Fibroblast of villous mesenchyme (primary cell): ENCODE results near the gene FNDC5. TPM values are rescaled to one million over a fixed set of nuclear protein-coding genes. Genes with fewer than 3 reads are reported as not detected.

Source experiments
- DNase-seq: peaks from one replicate; pipeline ENCODE4 v3.0.0-alpha.2; 2010; ENCODE audit warnings: low read depth
- H3K4me3 ChIP-seq: 2 replicates; pipeline ENCODE4 v1.5.1; 2011; ENCODE audit warnings: low read depth, mild to moderate bottlenecking, low read length
- CTCF ChIP-seq: IDR thresholded peaks from 2 replicates; pipeline ENCODE4 v1.5.1; 2012; ENCODE audit warnings: low read depth, mild to moderate bottlenecking, low read length; ENCODE audit not compliant: insufficient read depth
- total RNA-seq: library from RNA; depleted of rRNA; stranded (reverse); fragments of >200 nt; gene quantifications from 2 replicates; pipeline ENCODE4 v1.2.3, GENCODE V29; 2012

FNDC5 gene
- total RNA-seq, 1 donor, result 0.43 TPM

GRCh38 chr1:32818804-32819541, 51.7 kb downstream of the FNDC5 start:
- H3K4me3 ChIP-seq, result peak overlapping the region; percentile 99
- no peak for TF ChIP-seq CTCF
- DNase-seq, result no peak

- TF ChIP-seq CTCF, result no peak
- peak overlapping the region; percentile 99 for H3K4me3 ChIP-seq
- peak; percentile 52 for DNase-seq
Measured at GRCh38 chr1:32817815-32818786, 52.6 kb downstream of the FNDC5 start.

- TF ChIP-seq CTCF, result peak; percentile 4
- DNase-seq, result peak; percentile 98
Measured at GRCh38 chr1:32817159-32817814, 53.4 kb downstream of the FNDC5 start, which contains the start of the genes S100PBP and YARS1. TSS of gene S100PBP (plus strand) at chr1:32817653. CDS start at chr1:32826100, 8,447 bp downstream. TSS of gene YARS1 (minus strand) at chr1:32817358. CDS start at chr1:32817244, 114 bp downstream.

GRCh38 chr1:32816676-32817158, 54.0 kb downstream of the FNDC5 start:
- no peak for TF ChIP-seq CTCF
- DNase-seq, result peak; percentile 56
- peak overlapping the region; percentile 99 for H3K4me3 ChIP-seq

More at GRCh38 chr1:32817159-32817814, 53.4 kb downstream of the FNDC5 start, which contains the start of the genes S100PBP and YARS1:
- peak within 1 kb of the TSS; percentile 99 for H3K4me3 ChIP-seq

- DNase-seq, result peak; percentile 69
Measured at GRCh38 chr1:32813941-32814739, 56.6 kb downstream of the FNDC5 start.

More at GRCh38 chr1:32813941-32814739, 56.6 kb downstream of the FNDC5 start:
- H3K4me3 ChIP-seq, result peak overlapping the region; percentile 99
- TF ChIP-seq CTCF, result no peak

Other genes starting within 250 kb of the FNDC5 start
- 34.5 and 44.5 TPM in 2 replicates for gene ZBTB8OS, start 220.4 kb downstream of the FNDC5 start, total RNA-seq
- gene RBBP4, start 219.7 kb downstream of the FNDC5 start, total RNA-seq, result 98.9 and 138 TPM in 2 replicates
- 56.0 and 72.5 TPM in 2 replicates for gene SYNC, start 168.1 kb downstream of the FNDC5 start, total RNA-seq
- gene YARS1, start 53.6 kb downstream of the FNDC5 start, total RNA-seq, result 137 and 182 TPM in 2 replicates
- gene S100PBP, start 53.3 kb downstream of the FNDC5 start, total RNA-seq, result 32.9 and 46.6 TPM in 2 replicates
- gene HPCA, start 15.6 kb upstream of the FNDC5 start, total RNA-seq, result not detected in 2 replicates
- gene TMEM54, start 30.5 kb upstream of the FNDC5 start, total RNA-seq, result 9.9 and 17.4 TPM in 2 replicates
- gene RNF19B, start 93.9 kb upstream of the FNDC5 start, total RNA-seq, result 9.3 and 9.5 TPM in 2 replicates
- gene AK2, start 166.0 kb upstream of the FNDC5 start, total RNA-seq, result 99.7 and 120 TPM in 2 replicates
- gene AZIN2, start 210.2 kb upstream of the FNDC5 start, total RNA-seq, result 2.6 and 6.8 TPM in 2 replicates